ENCODE results near the gene CASP2. TPM values are rescaled to one million over a fixed set of nuclear protein-coding genes. Genes with fewer than 3 reads are reported as not detected.
A peak's percentile ranks its signal among the peaks of the same experiment; 100 is the strongest.

CASP2 gene
- total RNA-seq, 4 donors from 2014 or later: 8.8 to 24.6 (median 12.2) TPM

DNA sequence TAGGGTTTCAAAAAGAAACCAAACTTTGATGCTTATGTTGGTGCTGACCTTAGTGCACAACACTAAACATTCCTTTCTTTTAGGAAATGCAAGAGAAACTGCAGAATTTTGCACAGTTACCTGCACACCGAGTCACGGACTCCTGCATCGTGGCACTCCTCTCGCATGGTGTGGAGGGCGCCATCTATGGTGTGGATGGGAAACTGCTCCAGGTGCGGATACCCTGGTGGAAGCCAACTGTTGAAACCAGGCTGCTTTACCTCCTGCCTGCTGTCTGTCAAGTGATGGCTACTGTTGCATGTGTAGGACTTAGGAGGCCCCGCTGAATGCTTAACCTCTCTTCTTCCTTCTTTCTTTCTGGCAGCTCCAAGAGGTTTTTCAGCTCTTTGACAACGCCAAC, 11.7 kb downstream of the CASP2 start:
- Histone ChIP-seq H3K27ac (no peak overlapping the region), H3K27me3 (no peaks in the 10 kb centered on the region), H3K36me3 (peaks cover 11 to 98% (median 40%) of the 10 kb centered on the region in 3 donors), H3K4me3 (no peak overlapping the region), H3K4me1 (peaks cover 0 to 25% (median 2%) of the 10 kb centered on the region in 3 donors), H3K9me3 (no peaks in the 10 kb centered on the region)
- DNase-seq: no peak
- intact Hi-C loops (cut with DNase I): loop anchor here (5.0 kb wide), 1 partner anchor 58 kb away; no protein-coding TSS in a partner anchor
- 57 to 75% methylated on average over 8 of the region's 8 CpGs for WGBS, 2 donors
- TF ChIP-seq, protein P1, sequence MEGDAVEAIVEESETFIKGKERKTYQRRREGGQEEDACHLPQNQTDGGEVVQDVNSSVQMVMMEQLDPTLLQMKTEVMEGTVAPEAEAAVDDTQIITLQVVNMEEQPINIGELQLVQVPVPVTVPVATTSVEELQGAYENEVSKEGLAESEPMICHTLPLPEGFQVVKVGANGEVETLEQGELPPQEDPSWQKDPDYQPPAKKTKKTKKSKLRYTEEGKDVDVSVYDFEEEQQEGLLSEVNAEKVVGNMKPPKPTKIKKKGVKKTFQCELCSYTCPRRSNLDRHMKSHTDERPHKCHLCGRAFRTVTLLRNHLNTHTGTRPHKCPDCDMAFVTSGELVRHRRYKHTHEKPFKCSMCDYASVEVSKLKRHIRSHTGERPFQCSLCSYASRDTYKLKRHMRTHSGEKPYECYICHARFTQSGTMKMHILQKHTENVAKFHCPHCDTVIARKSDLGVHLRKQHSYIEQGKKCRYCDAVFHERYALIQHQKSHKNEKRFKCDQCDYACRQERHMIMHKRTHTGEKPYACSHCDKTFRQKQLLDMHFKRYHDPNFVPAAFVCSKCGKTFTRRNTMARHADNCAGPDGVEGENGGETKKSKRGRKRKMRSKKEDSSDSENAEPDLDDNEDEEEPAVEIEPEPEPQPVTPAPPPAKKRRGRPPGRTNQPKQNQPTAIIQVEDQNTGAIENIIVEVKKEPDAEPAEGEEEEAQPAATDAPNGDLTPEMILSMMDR (IDR thresholded peaks at IDR 0.05): peak in 5 of 6 experiments; percentile 36 to 61 (median 48)
- no peak for TF ChIP-seq POLR2A (IDR thresholded peaks at IDR 0.05)

DNA sequence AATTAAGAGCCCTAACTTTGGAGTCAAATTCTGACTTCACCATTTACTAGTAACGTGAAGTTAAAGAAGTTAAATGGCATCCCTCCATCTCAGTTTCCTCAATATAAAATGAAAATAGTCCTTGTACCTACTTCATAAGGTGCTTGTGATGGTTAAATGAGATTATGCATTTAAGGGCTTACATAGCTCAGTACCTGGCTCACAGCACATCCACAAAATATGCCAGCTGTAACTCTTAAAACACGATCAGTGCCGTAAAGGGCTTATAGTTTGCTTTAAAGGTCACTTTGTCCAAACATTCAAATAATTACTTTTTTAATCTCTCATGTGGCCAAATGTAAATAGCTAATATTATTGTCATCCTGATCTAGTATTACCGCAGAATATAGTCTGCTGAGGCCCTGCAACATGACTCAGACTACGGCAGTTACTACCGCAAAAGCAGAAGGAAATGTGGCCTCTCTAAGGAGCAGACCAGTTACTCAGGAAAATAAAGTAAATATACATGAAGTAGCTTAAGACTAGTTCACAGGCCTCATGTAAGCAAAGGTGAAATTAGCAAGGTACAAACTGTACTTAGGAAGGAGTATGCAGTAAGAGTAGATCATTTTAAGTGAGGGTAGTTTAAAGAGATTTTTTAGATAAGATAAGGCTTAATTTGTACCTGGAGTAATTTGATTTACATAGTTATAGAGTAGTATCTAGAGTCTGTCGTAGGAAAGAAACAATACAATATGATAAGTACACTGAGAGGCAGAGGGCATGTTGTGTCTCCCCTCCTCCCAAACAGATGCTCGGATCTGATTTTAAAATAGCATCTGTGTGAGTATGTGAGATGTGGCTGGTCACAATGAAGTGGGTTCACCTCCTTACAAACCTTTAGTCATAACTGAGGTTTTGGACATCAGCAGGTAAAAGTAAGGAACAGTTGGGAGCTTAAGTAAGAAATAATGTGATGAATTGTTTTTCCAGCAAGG, 13.1 kb downstream of the CASP2 start:
- Histone ChIP-seq H3K36me3 (peaks cover 14 to 98% (median 40%) of the 10 kb centered on the region in 3 donors), H3K4me3 (no peak overlapping the region), H3K9me3 (no peaks in the 10 kb centered on the region), H3K4me1 (peaks cover 0 to 17% (median 2%) of the 10 kb centered on the region in 3 donors), H3K27me3 (no peaks in the 10 kb centered on the region), H3K27ac (no peak overlapping the region)
- intact Hi-C loops (cut with DNase I): loop anchor here (5.0 kb wide), 1 partner anchor 59 kb away; no protein-coding TSS in a partner anchor
- 68 to 72% methylated on average over 8 of the region's 8 CpGs for WGBS, 2 donors
- TF ChIP-seq POLR2A (IDR thresholded peaks at IDR 0.05): no peak
- TF ChIP-seq, protein P1 (IDR thresholded peaks at IDR 0.05): no peak
- DNase-seq: no peak

DNA sequence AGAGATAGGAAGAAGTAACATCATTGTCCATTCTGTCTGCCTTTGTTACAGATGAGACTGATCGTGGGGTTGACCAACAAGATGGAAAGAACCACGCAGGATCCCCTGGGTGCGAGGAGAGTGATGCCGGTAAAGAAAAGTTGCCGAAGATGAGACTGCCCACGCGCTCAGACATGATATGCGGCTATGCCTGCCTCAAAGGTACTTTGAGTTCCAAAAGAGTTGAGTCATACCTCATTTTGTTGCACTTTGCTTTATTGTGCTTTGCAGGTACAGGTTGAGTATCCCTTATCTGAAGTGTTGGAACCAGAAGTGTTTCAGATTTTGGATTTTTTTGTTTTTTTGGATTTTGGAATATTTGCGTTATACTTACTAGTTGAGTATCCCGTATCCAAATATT, 15.6 kb downstream of the CASP2 start:
- intact Hi-C loops (cut with DNase I): loop anchor here (5.0 kb wide), 1 partner anchor 61 kb away; no protein-coding TSS in a partner anchor

DNA sequence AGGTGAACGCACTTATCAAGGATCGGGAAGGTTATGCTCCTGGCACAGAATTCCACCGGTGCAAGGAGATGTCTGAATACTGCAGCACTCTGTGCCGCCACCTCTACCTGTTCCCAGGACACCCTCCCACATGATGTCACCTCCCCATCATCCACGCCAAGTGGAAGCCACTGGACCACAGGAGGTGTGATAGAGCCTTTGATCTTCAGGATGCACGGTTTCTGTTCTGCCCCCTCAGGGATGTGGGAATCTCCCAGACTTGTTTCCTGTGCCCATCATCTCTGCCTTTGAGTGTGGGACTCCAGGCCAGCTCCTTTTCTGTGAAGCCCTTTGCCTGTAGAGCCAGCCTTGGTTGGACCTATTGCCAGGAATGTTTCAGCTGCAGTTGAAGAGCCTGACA, 16.8 kb downstream of the CASP2 start:
- H3K27ac ChIP-seq: no peak overlapping the region
- H3K36me3 ChIP-seq: peaks cover 14 to 95% (median 32%) of the 10 kb centered on the region in 3 donors
- WGBS, 2 donors: 82 to 87% methylated on average over 3 to 6 of the region's 6 CpGs
- intact Hi-C loops (cut with DNase I): loop anchor here (5.0 kb wide), 1 partner anchor 63 kb away; no protein-coding TSS in a partner anchor
- no peak overlapping the region for H3K4me3 ChIP-seq
- H3K9me3 ChIP-seq: no peaks in the 10 kb centered on the region
- no peaks in the 10 kb centered on the region for H3K27me3 ChIP-seq
- TF ChIP-seq POLR2A (IDR thresholded peaks at IDR 0.05): no peak
- TF ChIP-seq, protein P1 (IDR thresholded peaks at IDR 0.05): no peak
- H3K4me1 ChIP-seq: peaks cover 0 to 2% (median 0%) of the 10 kb centered on the region in 3 donors
- no peak for DNase-seq

More for the DNA sequence above, 15.6 kb downstream of the CASP2 start:
- Histone ChIP-seq H3K27ac (no peak overlapping the region), H3K4me3 (no peak overlapping the region), H3K36me3 (peaks cover 14 to 98% (median 36%) of the 10 kb centered on the region in 3 donors), H3K9me3 (no peaks in the 10 kb centered on the region), H3K4me1 (peaks cover 0 to 8% (median 0%) of the 10 kb centered on the region in 3 donors), H3K27me3 (no peaks in the 10 kb centered on the region)
- DNase-seq: no peak
- WGBS, 2 donors: 48 to 74% methylated on average over 10 of the region's 10 CpGs
- TF ChIP-seq, protein P1 (IDR thresholded peaks at IDR 0.05): no peak
- no peak for TF ChIP-seq POLR2A (IDR thresholded peaks at IDR 0.05)

Measured in esophagus squamous epithelium (tissue), 5 donors.